Uterus (tissue), 4 donors: ENCODE results near the gene POLK. TPM values are rescaled to one million over a fixed set of nuclear protein-coding genes. Genes with fewer than 3 reads are reported as not detected.
"Not testable (repeated sequence)": the region's sequence is repeated elsewhere in the genome, so short reads cannot be mapped to it uniquely, and the experiment has no call there.

Source experiments
- DNase-seq, 2 donors: peaks; one replicate each; pipeline ENCODE4 v3.0.0-alpha.2; 2019 to 2020
- H3K27ac ChIP-seq, 2 donors: fragments of 200-600 bp; sonication (generic); 1 replicate in 1 of 2; 2 replicates in 1 of 2; pipeline ENCODE4 v1.5.1; 2016 to 2018
- H3K27me3 ChIP-seq, 2 donors: fragments of 200-600 bp; sonication (generic); one replicate each; pipeline ENCODE4 v1.5.1; 2018 to 2019; ENCODE audit warnings: control low read depth in 1 of 2
- H3K36me3 ChIP-seq, 2 donors: fragments of 200-600 bp; sonication (generic); one replicate each; pipeline ENCODE4 v1.5.1; 2019; ENCODE audit warnings: control low read depth in 1 of 2
- H3K4me1 ChIP-seq, 2 donors: fragments of 200-600 bp; sonication (generic); one replicate each; pipeline ENCODE4 v1.5.1; 2018 to 2019; ENCODE audit warnings: control low read depth in 1 of 2
- H3K4me3 ChIP-seq, 2 donors: fragments of 200-600 bp; sonication (generic); 1 replicate in 1 of 2; 2 replicates in 1 of 2; pipeline ENCODE4 v1.5.1; 2018 to 2019; ENCODE audit warnings: mild to moderate bottlenecking in 1 of 2
- H3K9me3 ChIP-seq, 2 donors: fragments of 200-600 bp; sonication (generic); one replicate each; pipeline ENCODE4 v1.5.1; 2019; ENCODE audit warnings: control low read depth in 1 of 2
- POLR2A ChIP-seq, 2 donors: fragments of 450-650 bp; IDR thresholded peaks; one replicate each; pipeline ENCODE4 v1.6.1; 2016; ENCODE audit warnings: antibody characterized with exemption in 2 of 2, mild to moderate bottlenecking in 1 of 2, moderate library complexity in 1 of 2
- intact Hi-C: fragments of 100-400 bp; cut with DNase I; formaldehyde crosslinking; loops from one replicate; pipeline ENCODE4 v1.15.1; 2023; ENCODE audit warnings: low total_unique reads
- total RNA-seq, 4 donors: library from RNA; depleted of rRNA in 3 of 4; stranded (reverse); fragments of >200 nt in 3 of 4; gene quantifications; one replicate each; pipeline versions ENCODE4 v1.1.0 to v1.2.4, GENCODE V29; 2014 to 2023
- TF ChIP-seq, protein P1 (sequence below), 4 experiments: fragments of 200-600 bp in 2 of 4; fragments of 450-650 bp in 2 of 4; sonication (generic) in 2 of 4; IDR thresholded peaks; one replicate each; pipeline ENCODE4 v1.5.1; 2016 to 2019; ENCODE audit warnings: antibody characterized with exemption in 4 of 4, mild to moderate bottlenecking in 2 of 4, moderate library complexity in 1 of 4
- donor health status: DM: yes; HTN: yes; CAD: no.

POLK gene
- total RNA-seq, 4 donors from 2014 or later: 27.9 to 81.6 (median 58.2) TPM

- Histone ChIP-seq H3K27me3 (no peaks in the 10 kb centered on the region), H3K9me3 (no peaks in the 10 kb centered on the region), H3K4me1 (no peaks in the 10 kb centered on the region), H3K4me3 (no peak overlapping the region), H3K36me3 (no peaks in the 10 kb centered on the region), H3K27ac (no peak overlapping the region)
- TF ChIP-seq, protein P1, sequence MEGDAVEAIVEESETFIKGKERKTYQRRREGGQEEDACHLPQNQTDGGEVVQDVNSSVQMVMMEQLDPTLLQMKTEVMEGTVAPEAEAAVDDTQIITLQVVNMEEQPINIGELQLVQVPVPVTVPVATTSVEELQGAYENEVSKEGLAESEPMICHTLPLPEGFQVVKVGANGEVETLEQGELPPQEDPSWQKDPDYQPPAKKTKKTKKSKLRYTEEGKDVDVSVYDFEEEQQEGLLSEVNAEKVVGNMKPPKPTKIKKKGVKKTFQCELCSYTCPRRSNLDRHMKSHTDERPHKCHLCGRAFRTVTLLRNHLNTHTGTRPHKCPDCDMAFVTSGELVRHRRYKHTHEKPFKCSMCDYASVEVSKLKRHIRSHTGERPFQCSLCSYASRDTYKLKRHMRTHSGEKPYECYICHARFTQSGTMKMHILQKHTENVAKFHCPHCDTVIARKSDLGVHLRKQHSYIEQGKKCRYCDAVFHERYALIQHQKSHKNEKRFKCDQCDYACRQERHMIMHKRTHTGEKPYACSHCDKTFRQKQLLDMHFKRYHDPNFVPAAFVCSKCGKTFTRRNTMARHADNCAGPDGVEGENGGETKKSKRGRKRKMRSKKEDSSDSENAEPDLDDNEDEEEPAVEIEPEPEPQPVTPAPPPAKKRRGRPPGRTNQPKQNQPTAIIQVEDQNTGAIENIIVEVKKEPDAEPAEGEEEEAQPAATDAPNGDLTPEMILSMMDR (IDR thresholded peaks at IDR 0.05): no peak
- no peak for TF ChIP-seq POLR2A (IDR thresholded peaks at IDR 0.05)
- no peak for DNase-seq
- intact Hi-C loops: no loop called here
Observed at GRCh38 chr5:75496026-75496425, 15.7 kb upstream of the POLK start.

GRCh38 chr5:75498208-75498777 is 13.4 kb upstream of the POLK start:
- no peaks in the 10 kb centered on the region for H3K27me3 ChIP-seq
- no peak overlapping the region for H3K4me3 ChIP-seq
- H3K27ac ChIP-seq: no peak overlapping the region
- no peak for DNase-seq
- H3K36me3 ChIP-seq: no peaks in the 10 kb centered on the region
- H3K4me1 ChIP-seq: no peaks in the 10 kb centered on the region
- H3K9me3 ChIP-seq: no peaks in the 10 kb centered on the region
- TF ChIP-seq, protein P1 (IDR thresholded peaks at IDR 0.05): no peak
- no peak for TF ChIP-seq POLR2A (IDR thresholded peaks at IDR 0.05)
- intact Hi-C loops: no loop called here

DNA sequence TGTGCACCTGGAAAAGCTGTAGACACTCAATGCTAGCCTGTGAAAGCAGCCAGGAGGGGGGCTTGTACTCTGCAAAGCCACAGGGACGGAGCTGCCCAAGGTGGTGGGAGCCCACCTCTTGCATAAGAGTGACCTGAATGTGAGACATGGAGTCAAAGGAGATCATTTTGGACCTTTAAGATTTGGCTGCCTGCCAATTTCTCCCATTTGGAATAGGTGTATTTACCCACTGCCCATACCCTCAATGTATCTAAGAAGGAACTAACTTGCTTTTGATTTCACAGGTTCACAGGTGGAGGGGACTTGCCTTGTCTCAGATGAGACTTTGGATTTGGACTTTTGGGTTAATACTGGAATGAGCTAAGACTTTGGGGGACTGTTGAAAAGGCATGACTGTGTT is 12.8 kb upstream of the POLK start:
- H3K27me3 ChIP-seq, H3K27ac ChIP-seq, H3K9me3 ChIP-seq, DNase-seq, H3K36me3 ChIP-seq, H3K4me1 ChIP-seq, intact Hi-C loops, H3K4me3 ChIP-seq: not testable (repeated sequence)

DNA sequence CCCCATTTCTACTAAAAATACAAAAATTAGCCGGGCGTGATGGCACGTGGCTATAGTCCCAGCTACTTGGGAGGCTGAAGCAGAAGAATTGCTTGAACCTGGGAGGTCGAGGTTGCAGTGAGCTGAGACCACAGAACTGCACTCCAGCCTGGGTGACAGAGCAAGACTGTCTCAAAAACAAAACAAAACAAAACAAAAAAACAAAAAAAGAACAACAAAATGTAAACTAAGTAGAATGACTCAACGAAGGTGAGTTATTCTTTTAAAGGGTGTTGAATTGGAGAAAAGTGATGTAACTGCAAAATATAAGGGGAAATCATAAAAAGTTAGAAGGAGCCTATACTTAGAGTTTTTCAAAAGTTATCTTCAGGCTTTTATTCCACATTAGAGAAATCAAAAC is 6.6 kb upstream of the POLK start:
- DNase-seq, intact Hi-C loops, H3K4me1 ChIP-seq, H3K9me3 ChIP-seq, H3K27me3 ChIP-seq, H3K36me3 ChIP-seq, H3K4me3 ChIP-seq, H3K27ac ChIP-seq: not testable (repeated sequence)

DNA sequence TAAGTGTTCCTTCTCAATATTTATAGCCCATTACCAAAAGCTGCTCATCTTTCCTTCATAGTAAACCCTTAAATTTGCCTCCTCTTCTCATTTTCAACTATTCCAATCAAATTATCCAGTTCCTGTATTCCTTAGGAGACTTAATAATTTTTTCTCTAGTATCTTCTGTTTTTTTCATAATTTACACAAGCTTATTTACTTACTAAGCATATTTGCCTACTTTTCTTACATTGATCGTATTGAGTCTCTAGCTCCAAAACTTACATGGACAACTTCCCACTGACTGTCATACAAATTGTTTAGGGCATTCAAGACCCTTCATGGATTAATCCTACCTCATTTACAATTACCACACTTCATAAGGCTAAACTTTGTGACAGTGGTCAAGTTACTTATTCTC is 3.9 kb upstream of the POLK start:
- TF ChIP-seq POLR2A (IDR thresholded peaks at IDR 0.05): no peak
- TF ChIP-seq, protein P1 (IDR thresholded peaks at IDR 0.05): no peak
- Histone ChIP-seq H3K27me3 (no peaks in the 10 kb centered on the region), H3K27ac (no peak overlapping the region), H3K36me3 (no peaks in the 10 kb centered on the region), H3K4me3 (no peak overlapping the region), H3K9me3 (no peaks in the 10 kb centered on the region), H3K4me1 (peaks cover 0 to 3% of the 10 kb centered on the region in 2 donors)
- intact Hi-C loops: no loop called here
- DNase-seq: no peak

- Histone ChIP-seq H3K4me3 (peak overlapping the region in 1 of 2 donors; percentile 74), H3K27me3 (no peaks in the 10 kb centered on the region), H3K4me1 (peaks cover 0 to 5% of the 10 kb centered on the region in 2 donors), H3K9me3 (no peaks in the 10 kb centered on the region), H3K27ac (peak overlapping the region in 1 of 2 donors; percentile 96), H3K36me3 (no peaks in the 10 kb centered on the region)
- TF ChIP-seq, protein P1 (IDR thresholded peaks at IDR 0.05): no peak
- TF ChIP-seq POLR2A (IDR thresholded peaks at IDR 0.05): no peak
- intact Hi-C loops: no loop called here
- no peak for DNase-seq
Observed at GRCh38 chr5:75509546-75509945, 2.1 kb upstream of the POLK start.
